ENCODE results near the gene ABI3. TPM values are rescaled to one million over a fixed set of nuclear protein-coding genes. Genes with fewer than 3 reads are reported as not detected.
A peak's percentile ranks its signal among the peaks of the same experiment; 100 is the strongest.

ABI3 gene
- total and polyA plus RNA-seq, 9 of the 15 experiments (the other 6 are each of a cell fraction or from before 2014, with no cell fraction given), result not detected

GRCh38 chr17:49252148-49252695 lies 41.7 kb downstream of the ABI3 start (continued):
- TF ChIP-seq PRDM10 (IDR thresholded peaks at IDR 0.05; ENCODE audit: partially characterized antibody) (no peak), BDP1 (IDR thresholded peaks at IDR 0.05; ENCODE audit: insufficient read depth, insufficient read length) (no peak), ETV5 (CRISPR knock-in tag; IDR thresholded peaks at IDR 0.05; ENCODE audit: low read depth) (peak; percentile 31; the same call in 1 of the 2 replicates), ZNF431 (CRISPR knock-in tag; IDR thresholded peaks at IDR 0.05) (no peak), ARID1B (IDR thresholded peaks at IDR 0.05) (peak; percentile 70), FOS (IDR thresholded peaks at IDR 0.05; ENCODE audit: extremely low read depth, insufficient read length) (no peak), PBX2 (CRISPR knock-in tag; IDR thresholded peaks at IDR 0.05; ENCODE audit: low read depth) (peak; percentile 51; the same call in 1 of the 2 replicates), PBX2 (tag; conservative IDR thresholded peaks at IDR 0.05; ENCODE audit: low read depth) (peak; percentile 91), ZBTB49 (CRISPR knock-in tag; IDR thresholded peaks at IDR 0.05; ENCODE audit: borderline replicate concordance) (no peak), TCF7L2 (IDR thresholded peaks at IDR 0.05; ENCODE audit: low read depth, low read length) (no peak), DIDO1 (tag; IDR thresholded peaks at IDR 0.05; ENCODE audit: low read depth) (no peak), DPF2 (IDR thresholded peaks at IDR 0.05) (peak; percentile 75), SAFB2 (IDR thresholded peaks at IDR 0.05; ENCODE audit: borderline replicate concordance, low read depth, low read length, severe bottlenecking) (no peak), BACH1 (tag; IDR thresholded peaks at IDR 0.05) (peak; percentile 61; the same call in 1 of the 2 replicates), ZNF217 (CRISPR knock-in tag; IDR thresholded peaks at IDR 0.05) (no peak), KDM5B (IDR thresholded peaks at IDR 0.05; ENCODE audit: insufficient replicate concordance, low read depth, low read length) (no peak), TSC22D4 (tag; IDR thresholded peaks at IDR 0.05) (no peak), NFYB (IDR thresholded peaks at IDR 0.05; ENCODE audit: extremely low read depth, insufficient read length) (no peak), SAP30 (IDR thresholded peaks at IDR 0.05; ENCODE audit: borderline replicate concordance, insufficient read depth, low read depth, low read length, poor library complexity, severe bottlenecking) (no peak), ZNF444 (CRISPR knock-in tag; IDR thresholded peaks at IDR 0.05) (no peak)

Data from K562 (cell line).